ENCODE data around the gene DDX53.

DDX53 gene

GRCh38 chrX:22985958-22986357 is 13.8 kb upstream of the DDX53 start:
- Histone ChIP-seq H3K4me1 (ENCODE audit: control insufficient read depth, insufficient read depth, low read length) (no peaks in the 10 kb centered on the region), H3K9me3 (ENCODE audit: control insufficient read depth, insufficient read depth, low read length) (no peaks in the 10 kb centered on the region), H3K9ac (ENCODE audit: low read depth, low read length) (no peak overlapping the region), H3K4me3 (ENCODE audit: low read depth, low read length) (no peak overlapping the region), H3K27me3 (ENCODE audit: control insufficient read depth, insufficient read depth, low read length) (no peaks in the 10 kb centered on the region), H3K36me3 (ENCODE audit: control insufficient read depth, insufficient read depth, low read length) (no peaks in the 10 kb centered on the region)

DNA sequence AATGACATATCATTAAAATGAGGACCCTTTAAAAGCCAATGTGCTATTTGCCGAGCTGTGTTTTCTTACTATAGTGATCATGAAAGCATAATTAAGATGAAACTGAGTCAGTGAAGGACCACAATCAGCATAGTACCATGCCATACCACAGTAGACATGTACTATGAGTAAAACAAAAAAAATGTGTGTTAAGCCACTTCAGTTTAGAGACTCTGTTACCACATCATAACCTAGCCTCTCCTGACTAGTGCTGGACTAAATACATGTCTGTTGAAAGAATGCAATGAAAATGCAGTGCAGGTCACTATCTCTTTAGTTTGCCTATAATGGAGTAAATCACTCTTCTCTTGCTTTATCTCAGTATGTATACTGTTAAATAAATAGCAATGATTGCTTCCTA is 12.3 kb upstream of the DDX53 start:
- no peaks in the 10 kb centered on the region for H3K27me3 ChIP-seq (ENCODE audit: control insufficient read depth, insufficient read depth, low read length)
- H3K4me1 ChIP-seq (ENCODE audit: control insufficient read depth, insufficient read depth, low read length) = no peaks in the 10 kb centered on the region
- no peak overlapping the region for H3K9ac ChIP-seq (ENCODE audit: low read depth, low read length)
- H3K4me3 ChIP-seq (ENCODE audit: low read depth, low read length) = no peak overlapping the region
- no peaks in the 10 kb centered on the region for H3K36me3 ChIP-seq (ENCODE audit: control insufficient read depth, insufficient read depth, low read length)
- no peaks in the 10 kb centered on the region for H3K9me3 ChIP-seq (ENCODE audit: control insufficient read depth, insufficient read depth, low read length)

GRCh38 chrX:23003116-23003515 is 3.4 kb downstream of the DDX53 start:
- no peaks in the 10 kb centered on the region for H3K27me3 ChIP-seq (ENCODE audit: control insufficient read depth, insufficient read depth, low read length)
- no peaks in the 10 kb centered on the region for H3K36me3 ChIP-seq (ENCODE audit: control insufficient read depth, insufficient read depth, low read length)
- no peaks in the 10 kb centered on the region for H3K4me1 ChIP-seq (ENCODE audit: control insufficient read depth, insufficient read depth, low read length)
- H3K9me3 ChIP-seq (ENCODE audit: control insufficient read depth, insufficient read depth, low read length) = no peaks in the 10 kb centered on the region
- no peak overlapping the region for H3K4me3 ChIP-seq (ENCODE audit: low read depth, low read length)
- no peak overlapping the region for H3K9ac ChIP-seq (ENCODE audit: low read depth, low read length)

GRCh38 chrX:23008431-23009099 is 8.8 kb downstream of the DDX53 start:
- H3K36me3 ChIP-seq (ENCODE audit: control insufficient read depth, insufficient read depth, low read length) = no peaks in the 10 kb centered on the region
- H3K27me3 ChIP-seq (ENCODE audit: control insufficient read depth, insufficient read depth, low read length) = no peaks in the 10 kb centered on the region
- peaks cover 3% of the 10 kb centered on the region for H3K4me1 ChIP-seq (ENCODE audit: control insufficient read depth, insufficient read depth, low read length)
- H3K9ac ChIP-seq (ENCODE audit: low read depth, low read length) = no peak overlapping the region
- no peak overlapping the region for H3K4me3 ChIP-seq (ENCODE audit: low read depth, low read length)
- H3K9me3 ChIP-seq (ENCODE audit: control insufficient read depth, insufficient read depth, low read length) = no peaks in the 10 kb centered on the region

- Histone ChIP-seq H3K9me3 (ENCODE audit: control insufficient read depth, insufficient read depth, low read length) (no peaks in the 10 kb centered on the region), H3K4me1 (ENCODE audit: control insufficient read depth, insufficient read depth, low read length) (peaks cover 3% of the 10 kb centered on the region), H3K9ac (ENCODE audit: low read depth, low read length) (no peak overlapping the region), H3K27me3 (ENCODE audit: control insufficient read depth, insufficient read depth, low read length) (no peaks in the 10 kb centered on the region), H3K4me3 (ENCODE audit: low read depth, low read length) (no peak overlapping the region), H3K36me3 (ENCODE audit: control insufficient read depth, insufficient read depth, low read length) (no peaks in the 10 kb centered on the region)
Observed at GRCh38 chrX:23012162-23012561, 12.4 kb downstream of the DDX53 start.

DNA sequence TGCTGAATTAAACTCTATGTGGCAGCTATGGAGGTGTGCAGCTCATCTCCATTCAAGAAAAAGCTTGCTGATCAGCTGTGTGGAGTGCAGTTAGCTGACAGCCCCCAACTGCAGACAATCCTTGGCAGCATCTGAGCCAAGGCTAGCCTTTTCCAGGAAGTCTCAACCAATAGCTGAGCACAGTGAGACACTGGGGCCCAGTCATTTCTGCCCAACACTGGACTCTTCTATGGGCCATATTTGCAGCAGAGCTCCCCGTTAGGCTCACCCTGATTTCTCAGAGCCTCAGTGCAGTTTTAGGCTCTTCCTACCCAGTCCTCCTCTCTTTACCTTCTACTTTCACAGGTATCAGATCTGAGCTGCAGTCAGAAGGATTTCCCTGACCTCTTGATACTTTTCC is 12.9 kb downstream of the DDX53 start:
- Histone ChIP-seq H3K9ac (ENCODE audit: low read depth, low read length) (no peak overlapping the region), H3K4me3 (ENCODE audit: low read depth, low read length) (no peak overlapping the region), H3K27me3 (ENCODE audit: control insufficient read depth, insufficient read depth, low read length) (no peaks in the 10 kb centered on the region), H3K4me1 (ENCODE audit: control insufficient read depth, insufficient read depth, low read length) (peaks cover 3% of the 10 kb centered on the region), H3K36me3 (ENCODE audit: control insufficient read depth, insufficient read depth, low read length) (no peaks in the 10 kb centered on the region), H3K9me3 (ENCODE audit: control insufficient read depth, insufficient read depth, low read length) (no peaks in the 10 kb centered on the region)

- H3K9ac ChIP-seq (ENCODE audit: low read depth, low read length) = no peak overlapping the region
Observed at GRCh38 chrX:23013366-23013765, 13.6 kb downstream of the DDX53 start.

GRCh38 chrX:23031600-23031999 is 31.8 kb downstream of the DDX53 start:
- no peaks in the 10 kb centered on the region for H3K4me1 ChIP-seq (ENCODE audit: control insufficient read depth, insufficient read depth, low read length)
- H3K36me3 ChIP-seq (ENCODE audit: control insufficient read depth, insufficient read depth, low read length) = no peaks in the 10 kb centered on the region
- no peak overlapping the region for H3K9ac ChIP-seq (ENCODE audit: low read depth, low read length)
- no peak overlapping the region for H3K4me3 ChIP-seq (ENCODE audit: low read depth, low read length)
- H3K9me3 ChIP-seq (ENCODE audit: control insufficient read depth, insufficient read depth, low read length) = no peaks in the 10 kb centered on the region
- no peaks in the 10 kb centered on the region for H3K27me3 ChIP-seq (ENCODE audit: control insufficient read depth, insufficient read depth, low read length)

More at GRCh38 chrX:23013366-23013765, 13.6 kb downstream of the DDX53 start:
- Histone ChIP-seq H3K4me1 (ENCODE audit: control insufficient read depth, insufficient read depth, low read length) (peaks cover 3% of the 10 kb centered on the region), H3K4me3 (ENCODE audit: low read depth, low read length) (no peak overlapping the region), H3K27me3 (ENCODE audit: control insufficient read depth, insufficient read depth, low read length) (no peaks in the 10 kb centered on the region), H3K9me3 (ENCODE audit: control insufficient read depth, insufficient read depth, low read length) (no peaks in the 10 kb centered on the region), H3K36me3 (ENCODE audit: control insufficient read depth, insufficient read depth, low read length) (no peaks in the 10 kb centered on the region)

DNA sequence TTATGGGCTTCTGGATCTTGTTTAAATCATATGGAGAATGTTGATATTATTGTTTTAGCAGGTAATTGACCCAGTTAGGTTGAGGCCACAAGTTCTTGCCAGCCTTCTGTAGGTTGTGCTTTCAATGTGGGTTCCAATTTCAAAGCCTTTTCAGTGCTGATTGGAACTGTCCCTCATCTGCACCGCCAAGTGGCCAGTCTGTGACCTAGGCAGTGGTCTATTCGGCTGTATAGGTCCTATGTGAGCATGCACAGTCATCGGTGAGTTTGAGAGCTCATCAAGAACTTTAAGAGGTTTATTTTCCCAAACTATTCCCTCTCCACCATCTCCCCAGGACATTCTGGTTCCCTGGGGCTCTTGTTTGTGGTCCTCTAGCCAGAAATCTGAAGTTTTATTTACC is 35.7 kb downstream of the DDX53 start:
- Histone ChIP-seq H3K36me3 (ENCODE audit: control insufficient read depth, insufficient read depth, low read length) (no peaks in the 10 kb centered on the region), H3K9ac (ENCODE audit: low read depth, low read length) (no peak overlapping the region), H3K9me3 (ENCODE audit: control insufficient read depth, insufficient read depth, low read length) (no peaks in the 10 kb centered on the region), H3K4me3 (ENCODE audit: low read depth, low read length) (no peak overlapping the region), H3K4me1 (ENCODE audit: control insufficient read depth, insufficient read depth, low read length) (no peaks in the 10 kb centered on the region), H3K27me3 (ENCODE audit: control insufficient read depth, insufficient read depth, low read length) (no peaks in the 10 kb centered on the region)

DNA sequence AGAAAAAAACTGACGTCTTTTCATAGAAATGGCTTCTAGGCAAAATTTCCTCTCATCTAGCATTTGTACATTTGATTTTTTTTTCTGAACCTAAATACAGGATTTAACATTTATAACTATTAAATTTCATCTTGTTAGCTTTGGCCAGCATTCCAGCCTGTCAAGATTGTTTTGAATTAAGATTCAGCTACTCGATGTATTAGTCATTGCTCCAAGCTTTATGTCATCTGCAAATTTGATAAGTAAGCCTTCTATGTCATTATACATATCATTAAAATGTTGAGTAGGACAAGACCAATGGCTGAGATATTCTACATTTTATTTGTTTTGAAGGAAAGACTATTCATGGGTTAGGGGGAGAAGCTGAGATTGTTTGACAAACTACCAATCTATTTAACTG is 46.7 kb downstream of the DDX53 start:
- H3K9ac ChIP-seq (ENCODE audit: low read depth, low read length) = no peak overlapping the region
- no peaks in the 10 kb centered on the region for H3K27me3 ChIP-seq (ENCODE audit: control insufficient read depth, insufficient read depth, low read length)
- H3K36me3 ChIP-seq (ENCODE audit: control insufficient read depth, insufficient read depth, low read length) = no peaks in the 10 kb centered on the region
- H3K9me3 ChIP-seq (ENCODE audit: control insufficient read depth, insufficient read depth, low read length) = no peaks in the 10 kb centered on the region
- H3K4me3 ChIP-seq (ENCODE audit: low read depth, low read length) = no peak overlapping the region
- no peaks in the 10 kb centered on the region for H3K4me1 ChIP-seq (ENCODE audit: control insufficient read depth, insufficient read depth, low read length)

DNA sequence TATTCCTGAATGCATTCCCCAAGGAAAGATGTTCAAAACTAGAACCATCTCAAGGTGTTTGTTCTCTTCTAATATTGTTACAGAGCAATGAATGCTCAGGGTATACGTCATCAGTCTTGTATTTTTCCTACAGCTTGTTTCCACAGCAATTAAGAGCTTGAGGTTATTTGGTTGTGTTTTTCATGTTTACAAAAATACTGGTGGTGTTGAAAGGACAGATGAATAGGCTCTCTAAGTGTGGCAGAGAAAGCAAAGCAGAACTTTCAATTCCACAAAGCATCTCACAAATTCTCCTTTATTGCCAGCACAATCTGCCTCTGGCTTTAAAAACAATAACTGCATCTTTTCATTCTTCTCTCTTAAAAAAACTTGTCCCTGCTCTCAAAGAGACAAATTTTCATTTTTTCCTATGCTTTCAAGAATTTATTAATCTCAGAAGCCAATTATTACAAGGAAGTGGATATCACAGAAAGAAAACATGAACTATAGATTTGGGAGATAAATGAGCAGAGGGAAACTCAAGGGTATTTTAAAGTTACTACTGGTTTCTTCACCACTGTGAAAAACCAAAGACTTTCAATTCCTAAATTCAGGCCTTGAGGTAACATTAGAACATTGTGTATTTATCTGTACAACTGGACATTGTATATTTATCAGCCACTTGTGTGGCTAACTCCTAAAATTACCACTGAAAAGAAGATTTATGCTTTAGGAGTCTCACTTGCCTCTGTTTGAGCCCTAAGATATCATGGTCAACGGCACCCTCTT is 49.2 kb downstream of the DDX53 start:
- no peak overlapping the region for H3K4me3 ChIP-seq (ENCODE audit: low read depth, low read length)
- H3K27me3 ChIP-seq (ENCODE audit: control insufficient read depth, insufficient read depth, low read length) = no peaks in the 10 kb centered on the region
- no peak overlapping the region for H3K9ac ChIP-seq (ENCODE audit: low read depth, low read length)
- no peaks in the 10 kb centered on the region for H3K9me3 ChIP-seq (ENCODE audit: control insufficient read depth, insufficient read depth, low read length)
- no peaks in the 10 kb centered on the region for H3K36me3 ChIP-seq (ENCODE audit: control insufficient read depth, insufficient read depth, low read length)
- no peaks in the 10 kb centered on the region for H3K4me1 ChIP-seq (ENCODE audit: control insufficient read depth, insufficient read depth, low read length)

DNA sequence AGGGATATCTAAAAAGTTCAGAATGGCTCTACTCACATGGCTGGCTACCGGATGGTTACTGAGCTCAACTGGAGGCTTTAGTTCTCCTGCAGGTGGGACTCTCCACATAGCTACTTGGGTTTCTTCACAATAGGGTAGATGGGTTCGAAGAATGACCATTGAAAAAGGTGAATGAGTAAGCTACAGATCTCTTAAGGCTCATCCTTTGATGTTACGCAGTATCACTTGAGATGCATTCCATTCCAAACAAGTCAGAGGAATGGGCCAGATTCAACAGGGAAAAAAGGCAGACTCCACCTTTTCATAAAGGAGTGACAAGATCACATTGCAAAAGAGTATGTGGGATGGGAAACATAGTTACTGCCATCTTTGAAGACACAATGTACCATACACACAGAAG is 52.6 kb downstream of the DDX53 start:
- Histone ChIP-seq H3K4me3 (ENCODE audit: low read depth, low read length) (no peak overlapping the region), H3K9ac (ENCODE audit: low read depth, low read length) (no peak overlapping the region), H3K4me1 (ENCODE audit: control insufficient read depth, insufficient read depth, low read length) (no peaks in the 10 kb centered on the region), H3K9me3 (ENCODE audit: control insufficient read depth, insufficient read depth, low read length) (no peaks in the 10 kb centered on the region), H3K27me3 (ENCODE audit: control insufficient read depth, insufficient read depth, low read length) (no peaks in the 10 kb centered on the region), H3K36me3 (ENCODE audit: control insufficient read depth, insufficient read depth, low read length) (no peaks in the 10 kb centered on the region)
